Pons (tissue), 1 donor: ENCODE data around the gene PRMT5.

Source experiments
- DNase-seq: peaks from one replicate; pipeline ENCODE4 v3.0.0-alpha.2; 2016; ENCODE audit warnings: low spot score

PRMT5 gene

DNA sequence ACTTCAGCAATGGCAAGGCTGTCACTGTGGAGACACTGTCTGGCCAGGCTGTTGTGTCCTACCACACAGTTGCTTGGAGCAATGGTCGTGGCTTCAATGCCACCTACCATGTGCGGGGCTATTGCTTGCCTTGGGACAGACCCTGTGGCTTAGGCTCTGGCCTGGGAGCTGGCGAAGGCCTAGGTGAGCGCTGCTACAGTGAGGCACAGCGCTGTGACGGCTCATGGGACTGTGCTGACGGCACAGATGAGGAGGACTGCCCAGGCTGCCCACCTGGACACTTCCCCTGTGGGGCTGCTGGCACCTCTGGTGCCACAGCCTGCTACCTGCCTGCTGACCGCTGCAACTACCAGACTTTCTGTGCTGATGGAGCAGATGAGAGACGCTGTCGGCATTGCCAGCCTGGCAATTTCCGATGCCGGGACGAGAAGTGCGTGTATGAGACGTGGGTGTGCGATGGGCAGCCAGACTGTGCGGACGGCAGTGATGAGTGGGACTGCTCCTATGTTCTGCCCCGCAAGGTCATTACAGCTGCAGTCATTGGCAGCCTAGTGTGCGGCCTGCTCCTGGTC, 53.3 kb downstream of the PRMT5 start:
- DNase-seq: no peak

DNA sequence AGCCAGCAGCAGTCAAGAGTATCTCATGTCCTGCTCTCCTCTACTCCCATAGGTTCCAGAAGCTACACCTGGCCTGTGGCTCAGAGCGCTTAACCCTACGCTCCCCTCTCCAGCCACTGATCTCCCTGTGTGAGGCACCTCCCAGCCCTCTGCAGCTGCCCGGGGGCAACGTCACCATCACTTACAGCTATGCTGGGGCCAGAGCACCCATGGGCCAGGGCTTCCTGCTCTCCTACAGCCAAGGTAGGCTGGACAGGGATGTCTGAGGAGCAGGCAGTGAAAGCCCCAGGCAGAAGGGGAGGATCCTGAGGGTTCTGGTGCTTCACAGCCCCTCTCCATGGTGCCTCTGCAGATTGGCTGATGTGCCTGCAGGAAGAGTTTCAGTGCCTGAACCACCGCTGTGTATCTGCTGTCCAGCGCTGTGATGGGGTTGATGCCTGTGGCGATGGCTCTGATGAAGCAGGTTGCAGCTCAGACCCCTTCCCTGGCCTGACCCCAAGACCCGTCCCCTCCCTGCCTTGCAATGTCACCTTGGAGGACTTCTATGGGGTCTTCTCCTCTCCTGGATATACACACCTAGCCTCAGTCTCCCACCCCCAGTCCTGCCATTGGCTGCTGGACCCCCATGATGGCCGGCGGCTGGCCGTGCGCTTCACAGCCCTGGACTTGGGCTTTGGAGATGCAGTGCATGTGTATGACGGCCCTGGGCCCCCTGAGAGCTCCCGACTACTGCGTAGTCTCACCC, 54.0 kb downstream of the PRMT5 start:
- DNase-seq: no peak

DNA sequence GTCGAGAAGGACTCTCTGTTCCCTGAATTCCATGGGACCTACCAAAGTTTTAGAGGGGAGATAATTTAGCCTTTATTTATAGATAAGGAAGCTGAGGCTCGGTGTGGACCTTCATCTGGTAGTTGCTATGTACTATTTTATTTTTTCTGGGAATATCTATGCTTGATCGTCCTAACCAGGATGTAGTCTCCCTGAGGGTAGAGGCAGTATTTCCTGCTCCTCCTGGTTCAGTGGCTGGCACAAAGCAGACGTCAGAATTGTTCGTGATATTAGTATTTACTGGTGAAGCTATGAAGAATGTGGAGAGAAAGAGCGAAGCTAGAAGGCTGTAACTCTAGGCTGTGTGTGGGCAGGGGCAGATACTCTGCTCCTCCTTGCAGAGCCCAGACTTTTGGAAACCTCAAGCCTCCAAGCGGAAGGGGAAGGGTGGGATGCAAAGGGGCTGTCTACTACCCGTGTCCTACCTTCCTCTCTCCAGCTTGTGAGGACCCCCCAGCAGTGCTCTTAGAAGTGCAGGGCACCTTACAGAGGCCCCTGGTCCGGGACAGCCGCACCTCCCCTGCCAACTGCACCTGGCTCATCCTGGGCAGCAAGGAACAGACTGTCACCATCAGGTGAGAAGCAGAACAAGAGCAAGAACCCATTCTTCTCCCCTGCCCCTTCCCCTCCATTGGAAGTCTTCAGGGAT, 56.2 kb downstream of the PRMT5 start:
- DNase-seq: no peak

DNA sequence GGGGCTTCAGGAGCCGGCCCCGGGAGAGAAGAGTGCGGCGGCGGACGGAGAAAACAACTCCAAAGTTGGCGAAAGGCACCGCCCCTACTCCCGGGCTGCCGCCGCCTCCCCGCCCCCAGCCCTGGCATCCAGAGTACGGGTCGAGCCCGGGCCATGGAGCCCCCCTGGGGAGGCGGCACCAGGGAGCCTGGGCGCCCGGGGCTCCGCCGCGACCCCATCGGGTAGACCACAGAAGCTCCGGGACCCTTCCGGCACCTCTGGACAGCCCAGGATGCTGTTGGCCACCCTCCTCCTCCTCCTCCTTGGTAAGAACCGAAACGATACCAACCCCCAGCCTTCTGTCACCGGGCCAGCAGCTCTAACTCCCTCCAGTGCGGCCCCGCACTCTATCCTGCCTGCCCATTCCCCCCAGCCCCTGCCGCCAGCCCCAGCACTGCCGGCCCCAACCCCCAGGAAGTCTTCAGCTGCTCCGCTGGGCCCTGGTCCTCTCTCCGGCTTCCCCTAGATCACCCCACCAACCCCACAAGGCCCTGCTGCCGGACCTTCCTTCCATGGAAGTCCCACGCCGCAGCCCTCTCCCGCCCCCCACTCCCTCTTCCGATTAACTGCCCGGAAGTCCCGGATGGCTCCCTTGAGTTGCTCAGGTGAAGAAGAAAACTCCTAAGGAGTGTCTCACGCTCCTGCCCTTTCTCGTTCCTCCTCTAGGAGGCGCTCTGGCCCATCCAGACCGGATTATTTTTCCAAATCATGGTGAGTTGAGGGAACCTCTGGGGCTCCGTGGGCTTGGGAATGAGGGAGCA, 56.9 kb downstream of the PRMT5 start:
- DNase-seq: peak; percentile 83

DNA sequence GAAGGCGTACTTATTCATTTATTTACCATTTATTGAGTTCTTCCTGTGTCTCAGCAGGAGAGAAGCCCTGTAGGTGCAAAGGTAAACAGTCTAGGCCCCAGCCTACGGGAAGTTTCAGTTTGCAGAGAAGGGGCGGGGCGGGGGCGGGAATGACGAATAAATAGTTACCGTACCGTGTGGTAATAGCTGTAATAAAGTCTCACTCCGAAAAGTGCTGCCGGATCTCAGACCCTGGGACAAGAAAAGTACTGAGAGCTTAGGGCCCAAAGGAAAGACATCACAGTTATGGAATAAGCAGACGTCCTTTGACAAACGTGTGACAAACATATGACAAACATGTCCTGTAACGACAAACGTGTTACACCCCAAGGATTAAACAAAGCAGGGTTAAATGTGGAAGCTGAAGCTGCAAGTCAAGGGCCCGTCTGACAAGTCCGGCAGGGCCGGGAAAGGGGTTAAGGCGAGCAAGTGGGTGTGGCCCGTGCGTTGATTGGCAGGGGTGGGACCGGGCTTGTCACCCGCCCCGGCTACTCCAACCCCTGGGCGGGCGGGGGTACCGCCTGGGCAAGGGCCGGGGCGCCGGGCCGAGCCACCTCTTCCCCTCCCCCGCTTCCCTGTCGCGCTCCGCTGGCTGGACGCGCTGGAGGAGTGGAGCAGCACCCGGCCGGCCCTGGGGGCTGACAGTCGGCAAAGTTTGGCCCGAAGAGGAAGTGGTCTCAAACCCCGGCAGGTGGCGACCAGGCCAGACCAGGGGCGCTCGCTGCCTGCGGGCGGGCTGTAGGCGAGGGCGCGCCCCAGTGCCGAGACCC, 57.7 kb downstream of the PRMT5 start, which contains the start of gene LRP10:
TSS of gene LRP10 (plus strand) at position 517 of the 809 bp plus-strand sequence. CDS start 564 bp downstream, outside the sequence.
- peak; percentile 94 for DNase-seq

DNA sequence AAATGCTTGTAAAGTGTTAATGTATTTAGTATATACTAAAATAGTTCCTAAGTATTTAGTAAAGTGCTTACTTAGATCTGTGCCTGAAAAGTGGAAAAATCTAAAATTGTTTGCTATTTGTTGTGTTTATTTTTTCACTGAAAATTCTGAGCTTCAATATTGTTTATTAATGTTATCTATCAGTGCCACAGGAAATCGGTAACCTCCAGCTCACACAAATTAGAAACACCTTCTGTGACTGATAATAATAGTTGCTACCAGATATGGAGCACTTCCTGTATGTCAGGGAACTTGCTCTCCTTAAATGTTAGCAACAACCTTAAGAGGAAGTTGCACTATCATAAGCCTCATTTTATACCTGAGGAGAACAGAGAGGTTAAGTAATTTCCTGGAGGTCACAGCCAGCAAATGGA, 58.4 kb downstream of the PRMT5 start:
- no peak for DNase-seq
